ENCODE data around the gene POLD4.

POLD4 gene

GRCh38 chr11:67301313-67301921 is 51.9 kb downstream of the POLD4 start:
- DNase-seq = no peak
